ENCODE results near the gene PARP3.

- TF ChIP-seq POLR2A (IDR thresholded peaks at IDR 0.05; ENCODE audit: extremely low read depth, insufficient read length) (no peak), CTCF (IDR thresholded peaks at IDR 0.05; ENCODE audit: low read depth, low read length) (no peak), MAX (IDR thresholded peaks at IDR 0.05; ENCODE audit: low read depth, low read length) (no peak)
Measured at GRCh38 chr3:51946796-51947195, 4.6 kb downstream of the PARP3 start.

Measured in NB4 (cell line).